Smooth muscle cell of the brain vasculature (primary cell): ENCODE data around the gene FAM153A.
"Not testable (repeated sequence)": the region's sequence is repeated elsewhere in the genome, so short reads cannot be mapped to it uniquely, and the experiment has no call there.

Experiments used
- DNase-seq: peaks from one replicate; pipeline ENCODE4 v3.0.0-alpha.2; 2012; ENCODE audit warnings: low read depth, low spot score

The FAM153A gene

GRCh38 chr5:177782792-177783633 is at the start of gene FAM153A:
TSS of gene FAM153A (minus strand) at chr5:177782899.
- DNase-seq = not testable (repeated sequence)

- DNase-seq = not testable (repeated sequence)
These were observed 49.6 kb upstream of the FAM153A start for GRCh38 chr5:177832287-177832686.

- not testable (repeated sequence) for DNase-seq
These were observed 43.4 kb upstream of the FAM153A start for GRCh38 chr5:177826073-177826472.

GRCh38 chr5:177824776-177825175 is 42.1 kb upstream of the FAM153A start:
- DNase-seq = not testable (repeated sequence)

- not testable (repeated sequence) for DNase-seq
These were observed 39.8 kb upstream of the FAM153A start for GRCh38 chr5:177822489-177822888.

- not testable (repeated sequence) for DNase-seq
These were observed 37.0 kb upstream of the FAM153A start for GRCh38 chr5:177819664-177820063.

GRCh38 chr5:177812814-177813425 is 30.2 kb upstream of the FAM153A start:
- not testable (repeated sequence) for DNase-seq

GRCh38 chr5:177812160-177812743 is 29.6 kb upstream of the FAM153A start:
- DNase-seq = not testable (repeated sequence)

- not testable (repeated sequence) for DNase-seq
These were observed 26.7 kb upstream of the FAM153A start for GRCh38 chr5:177809209-177809913.

GRCh38 chr5:177808420-177808819 is 25.7 kb upstream of the FAM153A start:
- DNase-seq = not testable (repeated sequence)

- not testable (repeated sequence) for DNase-seq
These were observed 24.6 kb upstream of the FAM153A start for GRCh38 chr5:177807265-177807664.

- not testable (repeated sequence) for DNase-seq
These were observed 18.7 kb upstream of the FAM153A start for GRCh38 chr5:177801427-177801826.

GRCh38 chr5:177798237-177798840 is 15.6 kb upstream of the FAM153A start:
- not testable (repeated sequence) for DNase-seq

- DNase-seq = not testable (repeated sequence)
These were observed 10.6 kb upstream of the FAM153A start for GRCh38 chr5:177793272-177793671.

- not testable (repeated sequence) for DNase-seq
These were observed 8.9 kb upstream of the FAM153A start for GRCh38 chr5:177791649-177792048.

- DNase-seq = not testable (repeated sequence)
These were observed 530 bp downstream of the FAM153A start for GRCh38 chr5:177782169-177782568.

- DNase-seq = not testable (repeated sequence)
These were observed 11.5 kb downstream of the FAM153A start for GRCh38 chr5:177771206-177771605.

GRCh38 chr5:177770646-177771045 is 12.1 kb downstream of the FAM153A start:
- not testable (repeated sequence) for DNase-seq

- DNase-seq = not testable (repeated sequence)
These were observed 18.8 kb downstream of the FAM153A start for GRCh38 chr5:177763737-177764508.

- not testable (repeated sequence) for DNase-seq
These were observed 21.7 kb downstream of the FAM153A start for GRCh38 chr5:177760954-177761353.
